EH (cell line): ENCODE results near the gene GABBR2.
"Not testable (repeated sequence)": the region's sequence is repeated elsewhere in the genome, so short reads cannot be mapped to it uniquely, and the experiment has no call there.

Experiments used
- DNase-seq: peaks from one replicate; pipeline ENCODE4 v3.0.0-alpha.2; 2015; ENCODE audit warnings: low read depth

Gene GABBR2

GRCh38 chr9:98686961-98687855 is 21.5 kb downstream of the GABBR2 start:
- DNase-seq: no peak

GRCh38 chr9:98684816-98685215 is 23.9 kb downstream of the GABBR2 start:
- DNase-seq: not testable (repeated sequence)

DNA sequence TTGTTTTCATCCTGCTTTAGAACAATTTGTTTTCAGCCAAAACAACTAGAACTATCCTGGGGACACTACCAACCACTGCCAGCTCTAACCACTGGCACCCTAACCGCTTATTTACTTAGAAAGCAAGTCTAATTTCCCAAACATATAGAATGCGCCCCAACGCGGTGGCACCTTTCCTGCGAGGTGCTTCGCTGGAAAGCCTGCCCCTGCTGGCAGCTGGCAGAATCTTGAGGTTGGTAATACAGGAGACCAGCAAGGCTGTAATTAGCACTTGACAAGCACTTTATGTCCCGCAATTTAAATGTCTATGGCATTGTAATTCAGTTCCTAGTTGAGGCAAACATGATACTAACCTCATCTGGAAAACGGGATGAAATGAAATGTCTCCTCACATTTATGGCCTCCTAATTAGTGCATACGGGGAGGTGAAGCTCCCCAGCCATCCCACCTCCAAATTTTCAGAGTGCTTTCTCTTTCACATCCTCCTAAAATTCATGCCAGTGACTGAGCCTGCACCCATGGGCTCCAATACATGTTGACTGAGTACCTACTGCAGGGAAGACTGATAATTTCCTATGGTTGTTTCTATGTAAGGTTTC is 30.4 kb downstream of the GABBR2 start:
- DNase-seq: peak; percentile 9

GRCh38 chr9:98673681-98674080 is 35.1 kb downstream of the GABBR2 start:
- DNase-seq: no peak

DNA sequence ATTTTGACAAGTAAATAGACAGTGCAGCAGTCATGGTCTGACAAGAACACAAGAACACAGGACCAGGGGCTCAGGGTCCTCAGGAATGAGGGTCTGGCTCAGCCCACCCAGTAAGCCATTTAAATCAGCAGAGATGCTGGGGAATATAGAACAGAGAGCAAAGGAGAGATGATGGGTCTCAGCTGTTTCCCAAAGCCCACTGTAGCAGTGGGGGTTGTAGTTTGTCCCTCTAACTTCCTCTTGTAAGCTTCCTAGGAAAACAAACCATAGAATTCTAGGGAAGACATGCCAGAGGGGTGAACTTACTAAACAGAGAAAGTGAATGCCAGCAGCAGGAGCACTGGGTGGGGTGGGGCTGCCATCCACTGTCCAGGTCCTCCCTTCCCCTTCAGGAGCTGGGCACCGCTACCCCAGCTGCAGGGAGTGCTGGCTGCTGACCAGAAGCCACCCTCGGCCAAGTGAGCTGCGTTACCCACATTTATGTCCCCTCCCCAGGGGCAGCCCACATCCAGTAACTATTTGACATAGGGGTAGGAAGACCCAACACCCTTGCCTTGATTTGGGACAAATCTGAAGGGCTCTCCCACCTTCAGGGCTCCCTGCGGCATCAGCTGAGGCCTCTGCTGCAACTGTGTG is 41.6 kb downstream of the GABBR2 start:
- no peak for DNase-seq

GRCh38 chr9:98665501-98665900 is 43.2 kb downstream of the GABBR2 start:
- DNase-seq: no peak

- DNase-seq: no peak
Observed at GRCh38 chr9:98660541-98660940, 48.2 kb downstream of the GABBR2 start.

DNA sequence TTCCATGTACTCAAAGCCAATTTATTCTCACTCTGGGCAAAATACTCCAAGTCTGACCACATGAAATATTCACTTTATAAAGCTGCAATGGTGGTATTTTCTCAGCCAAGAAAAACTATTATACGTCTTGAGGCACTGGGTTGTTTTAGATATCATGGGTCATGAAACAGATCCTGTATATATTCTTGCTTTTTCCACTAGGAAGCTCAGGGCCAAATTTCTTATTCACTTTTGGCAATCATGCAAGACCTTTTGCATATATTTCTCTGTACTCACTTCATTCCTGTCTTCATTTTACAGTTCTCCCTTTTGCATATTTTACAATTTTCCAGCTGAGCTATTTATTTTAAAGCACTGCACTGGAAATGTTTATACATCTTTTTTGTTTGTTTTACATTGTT is 49.8 kb downstream of the GABBR2 start:
- DNase-seq: peak; percentile 84

GRCh38 chr9:98657897-98658296 is 50.8 kb downstream of the GABBR2 start:
- peak; percentile 77 for DNase-seq

GRCh38 chr9:98656511-98656910 is 52.2 kb downstream of the GABBR2 start:
- no peak for DNase-seq

DNA sequence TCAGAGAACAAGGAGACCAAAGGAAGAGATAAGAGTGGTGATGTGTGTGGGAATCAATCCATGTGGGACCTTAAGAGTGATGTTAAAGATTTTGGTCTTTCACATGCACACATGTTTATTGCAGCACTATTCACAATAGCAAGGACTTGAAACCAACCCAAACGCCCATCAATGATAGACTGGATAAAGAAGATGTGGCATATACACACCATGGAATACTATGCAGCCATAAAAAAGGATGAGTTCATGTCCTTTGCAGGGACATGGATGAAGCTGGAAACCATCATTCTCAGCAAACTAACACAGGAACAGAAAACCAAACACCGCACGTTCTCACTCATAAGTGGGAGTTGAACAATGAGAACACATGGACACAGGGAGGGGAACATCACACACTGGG is 53.3 kb downstream of the GABBR2 start:
- not testable (repeated sequence) for DNase-seq

DNA sequence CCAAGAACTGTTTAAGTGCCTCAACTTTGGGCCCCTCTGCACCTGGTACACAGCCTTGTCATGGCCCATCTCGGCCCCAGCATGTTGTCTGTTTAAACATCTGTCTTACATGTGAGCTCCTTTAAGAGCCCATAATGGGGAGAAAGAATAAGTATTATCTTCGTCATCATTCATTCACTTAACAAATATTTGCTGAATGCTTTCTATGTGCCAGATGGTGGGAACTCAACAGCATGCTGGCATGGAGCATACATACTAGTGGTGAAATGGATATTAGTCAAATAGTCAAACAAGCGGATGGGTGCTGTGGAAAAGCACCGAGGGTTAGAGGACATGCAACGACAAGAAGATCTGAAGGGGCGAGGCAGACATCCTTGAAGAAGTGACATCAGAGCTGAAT is 54.5 kb downstream of the GABBR2 start:
- peak; percentile 92 for DNase-seq

- no peak for DNase-seq
Observed at GRCh38 chr9:98652741-98653140, 56.0 kb downstream of the GABBR2 start.

DNA sequence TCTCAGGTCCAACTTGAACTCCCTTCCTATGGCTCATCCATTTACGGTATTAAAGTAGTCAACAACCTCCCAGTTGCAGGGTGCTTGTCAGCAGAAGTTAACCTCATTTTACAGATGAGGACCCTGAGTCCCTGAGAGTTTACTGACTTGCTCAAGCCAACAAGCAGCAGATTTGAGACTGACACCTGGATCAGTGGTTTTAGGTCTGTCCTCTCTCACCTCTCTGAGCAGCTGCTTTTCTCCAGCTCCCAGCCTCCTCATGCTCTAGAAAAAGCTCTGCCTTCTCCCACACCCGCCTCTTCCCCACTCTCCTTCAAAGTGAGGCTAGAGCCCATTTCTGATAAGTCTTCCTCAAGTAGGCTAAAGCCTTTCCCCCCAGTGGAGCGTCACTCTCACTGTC is 56.4 kb downstream of the GABBR2 start:
- no peak for DNase-seq

- DNase-seq: no peak
Observed at GRCh38 chr9:98647236-98647635, 61.5 kb downstream of the GABBR2 start.

DNA sequence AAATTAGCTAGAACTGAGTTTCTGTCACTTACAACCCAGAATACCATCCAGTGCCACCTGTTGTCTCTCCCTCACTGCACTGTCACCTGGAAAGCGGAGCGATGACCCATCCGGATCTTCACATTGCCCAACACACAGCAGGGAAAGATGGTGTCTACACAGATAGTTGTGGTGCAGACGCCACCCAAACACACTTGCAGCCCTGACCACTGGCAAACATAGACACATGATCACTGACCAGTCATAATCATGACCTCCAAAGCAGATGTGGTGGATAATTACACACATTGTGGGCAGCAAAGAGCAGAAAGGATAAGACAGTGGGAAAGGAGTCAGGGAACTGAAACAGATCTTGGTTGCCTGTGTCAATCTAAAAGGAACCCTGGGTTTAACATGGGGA is 64.7 kb downstream of the GABBR2 start:
- no peak for DNase-seq

- no peak for DNase-seq
Observed at GRCh38 chr9:98642661-98643312, 65.9 kb downstream of the GABBR2 start.

DNA sequence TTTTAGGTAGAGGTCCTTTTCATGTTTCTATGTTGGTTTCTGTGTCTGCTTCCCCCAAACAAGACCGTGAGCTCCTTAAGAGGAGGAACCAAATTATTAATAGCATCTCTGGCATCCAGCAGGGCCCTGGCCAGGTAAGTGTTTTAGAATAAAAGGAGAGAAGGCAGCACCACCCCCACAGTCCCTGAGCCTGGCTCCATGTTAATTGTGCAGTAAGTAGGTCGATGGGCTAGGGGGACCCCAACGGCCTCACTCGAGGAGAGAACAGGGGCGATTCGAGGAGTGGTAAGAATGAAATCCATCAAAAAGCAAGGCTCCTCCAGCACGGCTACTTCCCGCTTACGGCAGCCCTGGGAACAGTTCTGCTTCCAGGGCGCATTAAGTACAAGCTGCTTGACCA is 67.0 kb downstream of the GABBR2 start:
- no peak for DNase-seq

DNA sequence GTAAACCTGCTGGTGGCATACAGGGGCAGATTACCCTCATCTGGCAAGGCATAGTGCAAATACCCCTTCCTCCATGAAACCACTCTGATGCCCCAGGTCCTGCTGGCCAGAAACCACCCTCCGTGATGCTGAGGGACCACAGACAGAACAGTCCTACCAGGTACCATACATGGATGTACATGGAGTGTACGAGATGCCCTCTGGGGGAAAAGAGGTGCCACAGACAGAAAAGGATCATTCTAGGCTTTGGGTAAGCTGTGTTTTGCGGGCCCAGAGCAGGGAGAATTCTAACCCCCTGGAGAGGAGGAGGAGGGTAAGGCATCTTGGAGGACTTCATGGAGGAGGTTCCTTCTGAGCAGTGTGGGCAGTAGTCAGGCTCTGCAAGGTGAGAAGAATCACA is 68.3 kb downstream of the GABBR2 start:
- no peak for DNase-seq

DNA sequence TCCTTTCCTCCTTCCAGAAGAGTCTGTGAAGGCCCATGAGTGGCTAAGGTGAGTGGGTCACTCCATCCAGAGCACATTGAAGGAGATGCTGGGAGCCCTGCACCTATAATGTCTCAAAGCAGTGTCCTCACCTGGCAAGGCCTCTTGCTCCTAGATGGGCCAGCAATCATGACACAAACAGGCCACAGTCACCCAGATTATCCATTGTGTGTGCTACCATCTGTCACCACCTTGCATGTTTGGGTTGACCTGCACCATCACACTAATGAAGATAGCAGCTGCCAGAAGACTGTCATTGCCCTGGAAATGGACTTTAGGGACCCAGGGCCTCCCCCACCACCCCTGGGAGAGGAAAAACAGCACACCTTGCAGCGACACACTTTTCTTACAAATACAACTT is 69.6 kb downstream of the GABBR2 start:
- no peak for DNase-seq

DNA sequence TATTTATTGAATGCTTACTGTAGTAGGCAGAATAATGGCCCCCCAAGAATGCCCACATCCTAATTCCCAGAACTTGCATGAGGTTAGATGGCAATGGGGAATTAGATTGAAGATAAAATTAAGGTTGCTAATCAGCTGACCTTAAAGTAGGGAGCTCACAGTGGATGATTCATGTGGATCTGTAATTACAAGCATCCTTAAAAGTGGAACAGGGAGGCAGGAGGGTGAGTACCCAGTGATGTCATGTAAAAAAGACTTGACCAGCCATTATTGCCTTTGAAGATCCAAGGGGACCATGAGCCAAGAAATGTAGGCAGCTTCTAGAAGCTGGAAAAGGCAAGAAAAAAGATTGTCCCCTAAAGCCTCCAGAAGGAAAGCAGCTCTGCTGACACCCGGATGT is 71.4 kb downstream of the GABBR2 start:
- DNase-seq: peak; percentile 14

GRCh38 chr9:98635374-98635773 is 73.4 kb downstream of the GABBR2 start:
- DNase-seq: no peak
